HG02798 (cell line): ENCODE data around the gene SAP25.
"Not testable (repeated sequence)": the region's sequence is repeated elsewhere in the genome, so short reads cannot be mapped to it uniquely, and the experiment has no call there.

Source experiments
- ATAC-seq: cut with Tn5 transposase; IDR thresholded peaks from one replicate; pipeline ENCODE4 v1.9.1; 2021; ENCODE audit warnings: mild to moderate bottlenecking; ENCODE audit not compliant: unreplicated experiment, poor library complexity

SAP25 gene

GRCh38 chr7:100563809-100564400 lies 9.8 kb downstream of the SAP25 start:
- ATAC-seq: peak; percentile 39

GRCh38 chr7:100563100-100563564 lies 10.6 kb downstream of the SAP25 start:
- no peak for ATAC-seq

- no peak for ATAC-seq
Observed at GRCh38 chr7:100562195-100563099, 11.3 kb downstream of the SAP25 start.

GRCh38 chr7:100561491-100562194 lies 12.1 kb downstream of the SAP25 start:
- ATAC-seq: no peak

GRCh38 chr7:100559127-100559526 lies 14.6 kb downstream of the SAP25 start:
- ATAC-seq: no peak

GRCh38 chr7:100556541-100556940 lies 17.2 kb downstream of the SAP25 start:
- ATAC-seq: no peak

- ATAC-seq: no peak
Observed at GRCh38 chr7:100555701-100556100, 18.0 kb downstream of the SAP25 start.

GRCh38 chr7:100553032-100553431 lies 20.7 kb downstream of the SAP25 start:
- ATAC-seq: no peak

GRCh38 chr7:100552532-100552931 lies 21.2 kb downstream of the SAP25 start:
- no peak for ATAC-seq

GRCh38 chr7:100548446-100548845 lies 25.3 kb downstream of the SAP25 start:
- ATAC-seq: not testable (repeated sequence)

- no peak for ATAC-seq
Observed at GRCh38 chr7:100547872-100548271, 25.8 kb downstream of the SAP25 start.

- ATAC-seq: peak; percentile 5
Observed at GRCh38 chr7:100546926-100547800, 26.5 kb downstream of the SAP25 start.

- ATAC-seq: peak; percentile 63
Observed at GRCh38 chr7:100546129-100546925, 27.4 kb downstream of the SAP25 start.

GRCh38 chr7:100545360-100546128 lies 28.2 kb downstream of the SAP25 start:
- ATAC-seq: peak; percentile 48

GRCh38 chr7:100544967-100545359 lies 28.7 kb downstream of the SAP25 start:
- ATAC-seq: no peak

GRCh38 chr7:100544386-100544785 lies 29.3 kb downstream of the SAP25 start:
- ATAC-seq: no peak

- no peak for ATAC-seq
Observed at GRCh38 chr7:100543586-100543985, 30.1 kb downstream of the SAP25 start.

GRCh38 chr7:100541309-100541708 lies 32.4 kb downstream of the SAP25 start:
- ATAC-seq: not testable (repeated sequence)
